Activated T-cell treated with anti-CD3 and anti-CD28 coated beads, Interleukin-2, amount 50 U/mL, for 1 hour (primary cell): Measurements from ENCODE around the gene LUZP2.

Source experiments
- DNase-seq: peaks from one replicate; pipeline ENCODE4 v3.0.0-alpha.2; 2020

LUZP2 gene

GRCh38 chr11:24734742-24735237, 237.9 kb downstream of the LUZP2 start:
- no peak for DNase-seq

GRCh38 chr11:24738972-24739371, 242.1 kb downstream of the LUZP2 start:
- DNase-seq = no peak

GRCh38 chr11:24739637-24740036, 242.8 kb downstream of the LUZP2 start:
- DNase-seq = no peak

- DNase-seq = no peak
Observed at GRCh38 chr11:24747275-24748251, 250.7 kb downstream of the LUZP2 start.

- no peak for DNase-seq
Observed at GRCh38 chr11:24748261-24748660, 251.4 kb downstream of the LUZP2 start.

- DNase-seq = no peak
Observed at GRCh38 chr11:24754406-24754805, 257.6 kb downstream of the LUZP2 start.

GRCh38 chr11:24755260-24755839, 258.5 kb downstream of the LUZP2 start:
- no peak for DNase-seq

- no peak for DNase-seq
Observed at GRCh38 chr11:24759742-24760141, 262.9 kb downstream of the LUZP2 start.

GRCh38 chr11:24760681-24761080, 263.8 kb downstream of the LUZP2 start:
- DNase-seq = no peak

- DNase-seq = no peak
Observed at GRCh38 chr11:24762076-24762475, 265.2 kb downstream of the LUZP2 start.

- DNase-seq = no peak
Observed at GRCh38 chr11:24767411-24767810, 270.6 kb downstream of the LUZP2 start.

- no peak for DNase-seq
Observed at GRCh38 chr11:24773322-24773721, 276.5 kb downstream of the LUZP2 start.

GRCh38 chr11:24779791-24780190, 282.9 kb downstream of the LUZP2 start:
- DNase-seq = no peak

- DNase-seq = no peak
Observed at GRCh38 chr11:24781288-24781687, 284.4 kb downstream of the LUZP2 start.

GRCh38 chr11:24793479-24793878, 296.6 kb downstream of the LUZP2 start:
- no peak for DNase-seq

- no peak for DNase-seq
Observed at GRCh38 chr11:24794064-24794463, 297.2 kb downstream of the LUZP2 start.

- no peak for DNase-seq
Observed at GRCh38 chr11:24805671-24806070, 308.8 kb downstream of the LUZP2 start.

- no peak for DNase-seq
Observed at GRCh38 chr11:24808173-24808572, 311.3 kb downstream of the LUZP2 start.

GRCh38 chr11:24819006-24819405, 322.2 kb downstream of the LUZP2 start:
- no peak for DNase-seq

- no peak for DNase-seq
Observed at GRCh38 chr11:24819863-24820434, 323.1 kb downstream of the LUZP2 start.

GRCh38 chr11:24820541-24820940, 323.7 kb downstream of the LUZP2 start:
- DNase-seq = no peak

- no peak for DNase-seq
Observed at GRCh38 chr11:24828938-24829605, 332.2 kb downstream of the LUZP2 start.

GRCh38 chr11:24833573-24833972, 336.7 kb downstream of the LUZP2 start:
- DNase-seq = no peak
